Measurements from ENCODE around the gene ACER2.

GRCh38 chr9:19379697-19380046 is 29.1 kb upstream of the ACER2 start:
- TF ChIP-seq EGR2 (tag by site-specific recombination; IDR thresholded peaks at IDR 0.05; ENCODE audit: low read depth) (no peak), CTCF (tag by site-specific recombination; IDR thresholded peaks at IDR 0.05) (no peak), ZNF449 (tag by site-specific recombination; IDR thresholded peaks at IDR 0.05) (no peak)

Measured in HEK293 (cell line).